ENCODE measurements around the gene CMSS1. TPM values are rescaled to one million over a fixed set of nuclear protein-coding genes. Genes with fewer than 3 reads are reported as not detected.

The CMSS1 gene
- total RNA-seq, 1 donor from 2014 or later: 8.2 TPM

DNA sequence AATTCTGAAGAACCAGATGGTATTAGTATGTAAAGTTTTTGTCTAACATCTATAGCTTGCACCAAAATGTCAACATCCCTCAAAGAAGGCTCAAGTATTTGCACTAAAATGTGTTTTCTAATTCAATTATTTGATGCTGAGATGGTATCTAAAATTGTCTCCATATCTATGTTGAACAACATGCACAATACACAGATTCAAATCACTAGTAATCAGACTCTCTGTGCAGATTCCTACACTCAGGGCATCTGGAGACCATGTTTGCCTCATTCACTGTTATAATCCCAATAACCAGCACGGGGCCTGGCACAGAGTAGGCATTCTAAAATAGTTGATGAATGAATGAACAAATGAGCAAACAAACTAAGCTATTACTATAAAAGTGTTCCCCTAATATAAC is 294.1 kb downstream of the CMSS1 start:
- no peak for FAIRE-seq
- no peak for DNase-seq (ENCODE audit: low spot score in 2 of 2)

DNA sequence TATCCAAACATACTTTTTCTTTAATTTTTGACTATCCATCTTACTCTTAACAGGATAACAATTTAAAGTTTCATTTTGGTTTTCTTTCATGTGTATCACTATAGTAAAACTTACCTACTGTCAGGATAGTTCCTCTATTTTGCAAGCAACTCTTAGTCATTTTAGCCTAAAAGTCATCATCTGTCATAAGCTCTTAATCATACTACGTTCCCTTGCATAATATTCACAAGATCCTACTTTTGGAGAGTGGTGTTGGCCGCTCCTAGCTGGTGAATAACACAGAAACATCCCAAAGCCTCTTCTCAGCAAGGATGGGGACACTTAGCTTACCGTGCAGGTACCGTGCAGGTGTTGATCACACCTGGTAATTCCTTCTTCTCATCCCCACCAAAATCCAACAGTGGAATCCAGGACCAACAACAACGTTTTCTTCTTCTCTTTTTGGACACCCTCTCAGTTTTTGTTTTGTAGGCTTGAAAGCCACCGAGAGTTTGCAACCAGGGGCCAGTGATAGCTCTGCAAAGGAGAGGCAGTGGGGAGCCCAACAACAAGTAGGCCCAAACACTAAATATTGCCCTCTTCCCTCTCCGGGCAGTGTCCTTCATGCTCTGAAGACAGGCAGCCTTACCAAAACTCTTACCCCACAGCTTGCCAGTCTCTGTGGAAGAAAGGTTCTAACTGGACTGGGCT is 296.2 kb downstream of the CMSS1 start:
- DNase-seq (ENCODE audit: low spot score in 2 of 2) (no peak), FAIRE-seq (no peak)

DNA sequence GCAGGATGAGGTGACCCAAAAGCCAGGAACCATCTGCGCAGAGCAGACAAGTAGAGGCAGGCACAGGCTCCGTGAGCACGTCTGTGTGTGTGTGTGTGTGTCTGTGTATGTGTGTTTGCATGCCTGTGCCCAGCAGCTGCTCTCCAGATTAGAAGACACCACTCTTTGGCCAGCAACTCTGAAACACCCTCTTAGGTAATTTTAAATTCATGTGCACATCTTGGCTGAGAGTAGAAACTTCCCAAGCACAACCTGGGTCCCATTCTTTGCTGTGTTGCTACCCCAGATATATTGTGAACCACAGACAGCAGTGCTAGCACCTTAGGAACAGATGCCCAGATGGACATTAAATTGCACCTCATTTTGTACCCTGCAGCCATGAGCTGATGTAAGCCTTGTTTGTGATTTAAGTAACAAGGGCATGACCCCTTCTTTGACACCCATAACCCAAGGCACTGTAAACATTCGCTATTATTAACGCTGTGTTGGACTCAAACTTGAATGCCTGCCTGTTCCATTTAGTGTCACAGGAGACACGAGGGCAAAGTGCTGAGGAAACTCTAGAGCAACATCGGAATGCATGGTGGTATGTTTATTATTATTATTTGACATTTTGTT is 296.9 kb downstream of the CMSS1 start, which contains the start of gene FILIP1L:
TSS of gene FILIP1L (minus strand) at position 89 of the 618 bp plus-strand sequence.
- FAIRE-seq (no peak), DNase-seq (ENCODE audit: low spot score in 2 of 2) (no peak)

DNA sequence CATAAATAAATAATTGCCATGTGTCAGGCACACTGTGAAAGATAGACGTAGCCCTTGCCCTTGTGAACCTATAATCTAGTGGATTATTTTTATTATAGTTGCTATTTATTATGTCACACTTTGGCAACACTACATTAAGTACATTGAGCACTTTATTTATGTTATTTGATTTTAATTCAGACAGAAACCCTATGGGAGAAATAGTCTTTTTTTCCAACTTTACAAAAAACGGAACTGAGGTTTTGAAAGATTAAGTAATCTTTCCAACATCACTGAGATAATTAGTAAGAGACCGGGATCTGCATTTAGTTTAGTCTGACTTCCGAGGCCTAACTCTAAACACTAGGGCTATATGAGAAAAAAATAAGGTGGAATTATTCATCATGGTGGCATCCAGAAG is 299.4 kb downstream of the CMSS1 start:
- DNase-seq (ENCODE audit: low spot score in 2 of 2): no peak
- no peak for FAIRE-seq

DNA sequence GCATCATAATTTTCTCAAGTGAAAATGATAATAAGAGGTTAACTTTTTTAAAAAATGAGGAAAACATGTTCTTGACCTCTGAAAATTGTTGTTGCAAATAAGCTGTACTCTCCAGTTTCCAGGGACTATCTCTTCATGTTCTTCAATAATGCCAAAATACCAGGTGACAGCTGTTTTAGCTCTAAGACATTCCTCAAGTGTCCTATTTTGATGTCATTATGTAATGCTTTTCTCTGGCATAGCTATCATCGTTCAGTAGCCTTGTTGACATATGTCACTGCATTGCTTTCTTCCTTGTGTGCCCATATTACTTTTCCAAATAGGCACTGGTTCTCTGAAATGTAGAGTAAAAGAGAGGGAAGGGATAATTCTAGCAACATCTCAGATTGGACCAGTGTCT is 302.4 kb downstream of the CMSS1 start:
- FAIRE-seq: no peak
- DNase-seq (ENCODE audit: low spot score in 2 of 2): no peak

DNA sequence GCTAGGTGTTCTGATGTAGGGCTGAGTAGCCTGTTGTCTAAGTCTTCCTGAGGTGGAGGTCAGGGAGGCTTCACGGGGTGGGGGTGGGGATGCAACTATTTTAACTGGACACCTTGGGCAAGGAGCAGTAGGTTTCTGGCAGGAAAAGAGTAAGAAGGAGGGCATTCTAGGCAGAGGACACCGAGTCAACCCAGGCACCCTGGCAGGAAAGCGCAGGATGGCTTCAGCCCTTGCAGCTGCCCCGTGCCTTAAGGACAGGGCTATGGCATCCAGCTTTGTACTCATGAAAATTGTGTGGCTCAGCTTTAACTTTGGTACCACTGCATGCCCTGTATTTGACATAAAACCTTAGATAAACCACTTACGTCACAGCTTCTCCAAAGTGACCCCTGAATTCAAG is 303.0 kb downstream of the CMSS1 start:
- FAIRE-seq (no peak), DNase-seq (ENCODE audit: low spot score in 2 of 2) (no peak)

DNA sequence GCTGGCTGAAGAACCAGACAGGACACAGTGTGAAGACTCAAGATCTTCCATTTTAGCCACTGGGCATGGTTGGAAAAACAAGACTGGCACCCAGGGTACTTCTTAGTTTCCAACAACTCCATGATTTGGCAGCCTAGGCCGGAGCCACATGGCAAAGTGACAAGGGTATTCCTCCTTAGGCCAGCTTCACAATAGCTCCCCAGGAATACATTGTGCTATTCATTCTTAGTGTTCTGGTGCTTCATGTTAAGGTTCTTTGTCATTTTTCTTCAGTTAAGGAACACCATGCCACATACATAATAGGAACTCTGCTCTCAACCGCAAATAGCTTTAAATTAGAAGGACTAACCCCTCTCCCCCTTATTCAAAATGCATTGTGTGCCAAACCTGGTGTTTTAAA is 304.7 kb downstream of the CMSS1 start:
- DNase-seq (ENCODE audit: low spot score in 2 of 2) (no peak), FAIRE-seq (no peak)

DNA sequence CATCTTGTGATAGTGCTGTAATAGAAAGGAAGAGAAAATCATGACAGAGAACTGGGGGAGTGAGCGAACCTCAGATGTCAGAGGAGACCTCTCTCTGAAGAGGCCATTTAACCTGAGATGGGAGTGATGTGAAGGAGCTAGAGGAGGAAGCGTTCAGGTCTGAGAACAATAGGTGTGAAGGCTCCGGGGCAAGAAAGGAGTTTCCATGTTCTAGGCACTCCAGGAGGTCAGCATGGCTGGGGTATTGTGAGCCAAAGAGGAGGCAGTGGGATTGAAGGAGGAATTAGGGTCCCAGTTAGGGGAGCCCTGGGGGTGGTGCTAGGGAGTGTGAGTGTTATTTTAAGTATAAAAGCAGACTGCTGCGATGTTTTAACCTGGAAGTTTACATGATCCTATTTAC is 305.4 kb downstream of the CMSS1 start:
- no peak for FAIRE-seq
- DNase-seq (ENCODE audit: low spot score in 2 of 2): no peak

DNA sequence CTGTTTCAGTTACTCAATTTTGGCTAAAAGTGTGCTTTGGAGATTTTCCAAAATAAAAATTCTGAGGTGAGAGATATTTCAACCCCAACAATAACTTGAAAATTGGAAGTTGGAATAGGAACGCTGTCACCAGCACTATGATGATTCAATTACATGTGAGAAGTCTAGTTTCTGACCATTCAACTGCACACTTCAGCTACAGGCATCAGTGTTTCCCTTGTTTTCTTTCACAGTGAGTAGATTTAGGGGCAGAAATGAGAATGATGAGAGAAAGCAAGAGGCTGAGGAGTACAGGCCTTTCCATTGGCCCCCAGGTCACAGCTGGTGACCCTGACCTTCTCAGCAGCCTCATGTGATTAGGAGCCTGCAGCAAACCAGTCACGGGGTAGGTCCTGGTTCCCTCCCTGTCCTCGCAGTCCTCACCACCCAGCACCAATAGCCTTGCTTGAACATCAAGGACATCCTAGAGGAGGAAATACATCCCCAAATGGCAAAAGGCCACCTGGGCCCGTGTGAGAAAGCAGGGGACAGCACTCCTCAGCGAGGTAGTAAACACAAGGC is 306.6 kb downstream of the CMSS1 start:
- no peak for FAIRE-seq

DNA sequence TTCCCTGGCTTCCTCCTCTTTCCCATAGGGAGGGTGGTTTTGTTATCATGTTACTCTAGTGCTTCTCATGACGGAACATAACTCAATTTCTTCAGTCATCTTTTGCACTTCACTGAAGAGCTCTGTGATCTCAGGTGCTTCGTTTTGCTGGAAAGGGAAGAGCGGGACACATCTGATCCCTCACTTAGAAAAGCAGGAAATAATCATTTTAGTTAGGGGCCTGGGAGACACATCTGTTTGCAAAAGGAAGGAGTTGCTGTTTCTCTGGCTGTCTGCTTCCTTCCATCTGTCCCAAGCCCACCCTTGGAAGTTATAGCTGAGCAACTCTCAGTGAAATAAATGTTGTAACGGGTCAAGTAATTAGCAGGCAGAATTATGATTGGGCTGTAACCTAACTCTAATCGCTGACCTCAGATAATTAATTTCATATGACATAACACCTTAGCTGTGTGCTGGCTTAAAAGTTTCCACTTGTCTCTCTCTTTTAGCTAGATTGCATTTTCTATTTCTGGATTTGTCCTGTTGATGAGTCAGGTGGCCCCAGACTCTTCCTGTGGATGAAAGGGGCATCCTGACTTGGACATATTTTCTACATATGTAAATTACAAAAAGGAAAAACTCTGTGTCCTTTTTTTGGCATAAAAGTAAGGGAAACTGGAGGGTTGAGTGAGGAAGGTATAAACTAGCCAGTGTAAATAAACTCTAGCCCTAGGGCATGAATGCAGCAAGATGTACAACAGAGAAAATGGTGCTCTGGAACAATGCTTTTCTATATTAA is 307.7 kb downstream of the CMSS1 start:
- no peak for FAIRE-seq

More for the DNA sequence above, 306.6 kb downstream of the CMSS1 start:
- DNase-seq (ENCODE audit: low spot score in 2 of 2): no peak

DNA sequence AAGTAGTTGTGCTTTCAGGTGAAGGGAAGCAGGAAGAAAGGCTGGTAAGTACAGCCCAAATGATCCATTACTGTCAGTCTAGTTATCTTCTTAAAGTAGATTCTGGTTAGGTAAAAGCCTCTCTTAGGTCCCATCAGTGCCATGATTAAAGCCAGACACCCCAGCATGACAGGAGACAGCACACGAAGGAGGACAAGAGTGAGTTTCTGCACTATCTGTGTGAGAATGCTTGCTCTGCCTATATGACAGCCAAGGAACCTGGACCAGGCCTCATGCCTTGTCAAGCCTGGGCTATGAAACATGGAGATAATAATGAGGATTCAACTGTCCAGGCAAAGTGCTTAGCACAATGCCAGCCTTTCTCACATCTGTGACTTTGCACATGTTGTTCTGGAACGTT is 310.1 kb downstream of the CMSS1 start:
- no peak for FAIRE-seq

More for the DNA sequence above, 307.7 kb downstream of the CMSS1 start:
- DNase-seq (ENCODE audit: low spot score in 2 of 2): no peak

DNA sequence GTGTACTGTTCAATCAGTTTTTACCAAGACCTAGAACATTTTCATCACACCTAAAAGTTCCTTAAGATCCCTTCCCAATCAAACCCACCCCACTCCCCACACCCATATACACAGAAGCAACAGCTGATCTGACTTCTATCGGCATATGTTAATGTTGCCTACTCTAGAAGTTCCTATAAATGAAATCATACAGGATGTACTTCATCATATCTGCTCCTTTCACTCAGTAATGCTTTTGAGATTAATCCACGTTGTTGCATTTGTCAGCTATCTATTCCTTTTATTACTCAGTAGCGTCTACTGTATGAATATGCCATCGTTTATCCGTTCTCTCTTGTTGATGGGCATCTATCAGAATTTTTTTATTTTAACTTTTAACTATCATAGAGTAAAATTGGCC is 310.9 kb downstream of the CMSS1 start:
- no peak for DNase-seq (ENCODE audit: low spot score in 2 of 2)
- FAIRE-seq: no peak

More for the DNA sequence above, 310.1 kb downstream of the CMSS1 start:
- no peak for DNase-seq (ENCODE audit: low spot score in 2 of 2)

DNA sequence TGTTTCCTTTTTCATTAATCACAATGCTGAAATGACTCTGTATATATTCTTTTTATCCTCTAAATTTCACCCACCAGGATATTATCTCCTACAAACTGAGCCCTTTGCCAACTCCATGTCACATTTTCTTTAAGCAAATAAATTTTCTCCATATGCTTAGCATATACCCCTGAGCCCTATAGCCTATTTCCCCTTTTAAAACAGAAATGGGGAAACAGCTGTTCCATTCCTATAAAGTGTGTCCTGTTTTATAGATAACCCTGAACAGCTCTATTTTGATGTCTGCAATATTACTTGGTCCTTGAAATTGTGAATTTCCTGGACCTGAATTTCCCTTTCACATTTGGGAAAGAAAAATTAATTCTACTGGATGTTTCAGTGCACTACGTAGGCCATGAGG is 312.3 kb downstream of the CMSS1 start:
- FAIRE-seq (no peak), DNase-seq (ENCODE audit: low spot score in 2 of 2) (no peak)

DNA sequence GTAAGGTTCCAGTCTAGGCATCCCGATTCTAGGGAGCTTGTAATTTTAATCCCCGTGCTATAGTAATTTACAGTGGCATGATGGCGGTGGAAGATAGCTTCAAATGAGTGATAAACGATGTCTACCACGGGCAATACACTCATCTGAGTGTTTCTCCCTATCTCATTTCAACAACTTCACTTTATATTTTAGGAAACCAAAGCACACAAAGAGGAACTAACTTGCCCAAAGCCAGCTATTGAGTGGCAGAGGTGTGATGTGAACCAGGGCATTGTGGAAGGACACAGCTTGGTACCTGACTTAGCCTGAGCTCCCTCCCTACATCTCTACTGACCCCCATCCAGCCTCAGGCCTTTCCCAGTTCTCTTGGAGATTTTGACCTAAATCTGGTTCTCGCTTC is 313.6 kb downstream of the CMSS1 start:
- FAIRE-seq (no peak), DNase-seq (ENCODE audit: low spot score in 2 of 2) (no peak)

DNA sequence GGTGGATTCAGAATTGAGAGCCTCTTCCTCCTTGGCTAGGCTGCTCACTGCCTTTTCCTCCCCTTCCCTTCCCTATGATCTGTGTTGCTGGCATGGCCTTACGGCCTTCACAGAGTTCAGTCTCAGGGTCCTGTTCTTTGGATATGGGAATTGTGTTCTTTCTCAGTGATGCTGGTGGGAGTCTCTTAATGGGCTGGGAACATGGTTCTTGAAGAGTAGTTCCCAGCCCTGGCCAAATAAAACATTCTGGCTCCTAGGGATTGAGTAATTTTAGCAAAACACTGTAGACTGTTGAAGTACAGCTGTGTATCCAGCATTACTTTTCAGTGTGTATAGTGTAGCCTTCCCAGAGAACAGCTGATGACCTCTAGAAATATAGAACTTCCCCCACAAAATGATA is 319.3 kb downstream of the CMSS1 start:
- FAIRE-seq: no peak
- DNase-seq (ENCODE audit: low spot score in 2 of 2): no peak

DNA sequence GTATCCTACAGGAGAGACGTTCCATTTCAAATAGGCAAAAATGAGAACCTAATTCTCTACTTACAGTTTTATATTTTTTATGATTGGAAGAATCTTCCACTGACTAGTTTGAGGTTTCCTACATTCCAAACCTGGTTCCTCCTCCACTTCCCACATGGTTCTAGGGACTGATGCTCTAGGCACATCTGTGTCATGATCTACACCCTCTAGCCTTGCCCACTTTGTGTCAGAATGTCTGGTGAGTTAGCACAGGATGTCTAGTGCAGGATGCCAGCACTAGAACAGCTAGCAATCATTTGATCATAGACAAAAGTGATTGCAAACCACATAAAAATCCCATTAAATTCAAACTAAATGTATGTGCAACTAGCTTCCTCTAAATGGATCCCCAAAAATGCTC is 323.3 kb downstream of the CMSS1 start:
- DNase-seq (ENCODE audit: low spot score in 2 of 2) (no peak), FAIRE-seq (no peak)

DNA sequence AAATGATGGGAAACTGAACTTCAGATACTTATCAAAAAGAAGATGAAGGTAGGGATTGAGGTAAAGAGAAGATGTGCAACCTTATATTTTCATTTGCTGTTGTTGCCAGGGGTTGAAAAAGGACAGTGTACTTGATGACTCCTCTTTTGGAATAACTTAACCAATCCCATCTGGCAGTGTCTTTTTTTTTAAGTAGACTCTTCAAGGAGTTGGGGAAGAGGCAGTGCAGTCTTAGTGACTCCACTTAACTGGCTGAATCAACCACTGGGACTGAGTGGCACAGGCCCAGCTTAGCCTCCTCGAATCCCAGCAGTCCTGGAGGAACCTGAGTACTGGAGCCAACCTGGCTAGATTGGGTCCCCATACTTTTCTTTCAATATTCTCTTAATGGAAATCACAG is 323.9 kb downstream of the CMSS1 start:
- no peak for FAIRE-seq
- no peak for DNase-seq (ENCODE audit: low spot score in 2 of 2)

DNA sequence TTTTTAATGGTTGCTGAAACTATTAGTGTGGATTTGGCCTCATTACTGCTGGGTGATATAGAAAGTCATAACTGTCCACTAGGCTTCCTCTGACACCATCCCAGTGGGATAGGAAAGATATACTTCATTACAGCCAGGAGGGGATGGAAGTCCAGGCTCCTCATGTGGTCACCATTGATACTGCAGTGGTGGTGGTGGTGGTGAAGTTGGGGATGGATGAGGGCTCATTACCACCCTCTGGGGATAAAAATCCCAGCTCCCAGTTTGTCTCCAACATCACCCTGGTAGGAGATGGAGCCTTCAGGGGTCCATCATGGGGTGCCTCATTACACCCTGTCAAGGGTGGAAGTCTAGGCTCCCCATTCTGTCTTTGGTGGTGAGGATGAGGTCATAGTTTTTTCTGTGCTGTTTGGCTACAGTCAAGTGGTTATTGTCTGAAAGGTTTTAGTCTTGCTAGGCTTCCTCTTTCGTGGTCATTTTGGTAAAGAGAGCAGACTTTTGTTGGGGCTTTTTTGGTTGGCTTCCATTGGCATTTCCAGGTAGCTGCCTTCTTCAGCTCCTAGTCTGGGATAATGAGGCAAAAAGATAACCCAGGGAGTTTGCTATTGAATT is 326.7 kb downstream of the CMSS1 start:
- DNase-seq (ENCODE audit: low spot score in 2 of 2): no peak
- FAIRE-seq: no peak

DNA sequence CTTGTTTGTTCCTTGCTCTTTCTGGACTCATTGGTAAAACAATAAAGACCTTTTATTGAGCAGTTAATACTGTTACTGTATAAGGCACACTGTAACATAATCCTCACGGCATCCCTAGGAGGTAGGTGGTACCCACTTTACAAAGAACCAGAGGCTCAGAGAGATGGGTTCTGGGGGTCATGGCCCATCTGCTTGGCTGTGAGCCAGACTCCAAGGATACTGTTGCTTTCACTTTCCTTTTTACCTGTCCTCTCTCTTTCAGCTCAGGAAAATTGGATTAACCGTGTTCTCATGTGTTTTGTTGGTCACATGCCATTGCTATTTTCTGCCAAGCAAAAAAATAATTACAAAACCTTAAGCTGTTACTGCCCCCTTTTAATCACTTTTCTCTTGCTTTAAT is 331.5 kb downstream of the CMSS1 start:
- no peak for DNase-seq (ENCODE audit: low spot score in 2 of 2)
- no peak for FAIRE-seq

DNA sequence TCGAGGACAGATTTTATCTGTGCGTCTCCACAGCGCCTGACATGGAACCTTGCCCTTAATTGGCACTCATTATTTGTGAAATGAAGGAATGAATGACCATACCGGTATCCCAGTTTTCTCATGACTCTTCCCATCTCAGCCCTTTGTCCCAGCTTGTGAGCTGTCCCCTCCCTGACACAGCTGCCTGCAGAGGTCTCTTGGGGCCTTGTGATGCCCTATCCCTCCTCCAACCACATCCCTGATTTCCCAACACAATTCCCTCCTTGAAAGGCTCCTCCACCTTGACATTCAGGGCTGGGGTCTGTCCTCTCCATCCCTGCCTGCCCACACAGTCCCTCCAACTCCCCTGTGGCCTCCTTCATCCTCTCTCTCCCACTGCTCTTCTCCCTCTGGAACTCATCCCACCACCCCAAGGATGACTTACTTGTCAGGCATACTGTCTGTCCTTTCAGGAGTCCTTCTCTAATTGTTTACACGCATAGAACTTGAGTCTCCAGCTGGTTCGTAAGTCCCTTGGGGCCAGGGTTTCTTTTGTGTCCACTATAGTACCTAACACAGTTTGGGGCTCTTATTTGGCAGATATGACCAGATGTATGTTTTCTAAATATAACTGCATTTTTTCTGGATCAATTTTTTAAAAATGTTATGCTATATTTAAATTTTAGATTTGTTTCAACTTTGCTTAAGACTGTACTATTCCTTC is 332.2 kb downstream of the CMSS1 start:
- FAIRE-seq (no peak), DNase-seq (ENCODE audit: low spot score in 2 of 2) (no peak)
